Kidney (tissue), 14 donors: ENCODE results near the gene CCNK. TPM values are rescaled to one million over a fixed set of nuclear protein-coding genes. Genes with fewer than 3 reads are reported as not detected.

ENCODE experiments used
- DNase-seq, 5 donors: peaks; one replicate each; pipeline ENCODE4 v3.0.0-alpha.2; 2013 to 2020
- FAIRE-seq: peaks from 2 replicates; lab custom pipeline; 2012; peaks lifted over from hg19 to GRCh38; lab: Jason Lieb, UNC
- H3K27ac ChIP-seq, 2 donors: one replicate each; pipeline ENCODE4 v1.7.0; 2013; ENCODE audit warnings: low read depth in 2 of 2, low read length in 2 of 2, inconsistent platforms in 1 of 2
- H3K27me3 ChIP-seq: one replicate; pipeline ENCODE4 v1.7.1; 2013; ENCODE audit warnings: low read length, inconsistent platforms; ENCODE audit not compliant: control insufficient read depth, insufficient read depth
- H3K36me3 ChIP-seq, 3 donors: one replicate each; pipeline versions ENCODE4 v1.7.0 to v1.7.1; 2013; ENCODE audit warnings: low read length in 3 of 3, control low read depth in 1 of 3, inconsistent platforms in 1 of 3; ENCODE audit not compliant: insufficient read depth in 3 of 3, control insufficient read depth in 2 of 3
- H3K4me1 ChIP-seq, 3 donors: one replicate each; pipeline versions ENCODE4 v1.7.0 to v1.7.1; 2013; ENCODE audit warnings: low read length in 3 of 3, inconsistent platforms in 1 of 3, low read depth in 1 of 3; ENCODE audit not compliant: control insufficient read depth in 2 of 3, insufficient read depth in 2 of 3
- H3K4me3 ChIP-seq, 3 donors: one replicate each; pipeline versions ENCODE4 v1.7.0 to v1.8.1; 2013; ENCODE audit warnings: low read length in 3 of 3, control low read depth in 1 of 3, inconsistent platforms in 1 of 3
- H3K9ac ChIP-seq, 3 donors: one replicate each; pipeline versions ENCODE4 v1.7.0 to v1.7.1; 2013; ENCODE audit warnings: low read length in 3 of 3, control low read depth in 1 of 3, inconsistent platforms in 1 of 3
- H3K9me3 ChIP-seq, 3 donors: one replicate each; pipeline versions ENCODE4 v1.7.0 to v1.7.1; 2013; ENCODE audit warnings: low read length in 3 of 3, control low read depth in 1 of 3, inconsistent platforms in 1 of 3; ENCODE audit not compliant: control insufficient read depth in 2 of 3, insufficient read depth in 1 of 3
- CTCF ChIP-seq: IDR thresholded peaks from 3 replicates; pipeline ENCODE4 v1.5.1; 2012; ENCODE audit warnings: mild to moderate bottlenecking, moderate library complexity, borderline replicate concordance; ENCODE audit not compliant: insufficient read depth; ENCODE audit errors: extremely low read depth
- intact Hi-C: fragments of 100-400 bp; cut with DNase I; formaldehyde crosslinking; loops from one replicate; pipeline ENCODE4 v1.11.1; 2022
- polyA plus RNA-seq: library from polyadenylated mRNA; stranded (reverse); fragments of 350-450 nt; fragmentation: Illumina TruSeq; extraction: RNeasy Lipid Tissue Mini Kit (QIAGEN cat#74804); gene quantifications from one replicate; pipeline ENCODE4 v1.2.3, GENCODE V29; 2014; ENCODE audit warnings: low read depth, low replicate concordance; ENCODE audit not compliant: insufficient read depth
- total RNA-seq: library from RNA; stranded (reverse); fragmentation: NEBNext Ultra II Directional; extraction: Animal tissue kit (Norgen Biotek cat#: 25700); gene quantifications from one replicate; pipeline ENCODE4 v1.2.1, GENCODE V29; 2021
- donor health status: control.
- donor health status: control.
- donor health status: control.
- donor health status: control.
- donor health status: control.
- donor health status: DM: yes; HTN: yes; CAD: no.
- donor health status: Normal renal cell carcinoma (clear cell type).

Gene CCNK
- total and polyA plus RNA-seq, 2 donors from 2014 or later = 12.8 to 40.6 TPM

DNA sequence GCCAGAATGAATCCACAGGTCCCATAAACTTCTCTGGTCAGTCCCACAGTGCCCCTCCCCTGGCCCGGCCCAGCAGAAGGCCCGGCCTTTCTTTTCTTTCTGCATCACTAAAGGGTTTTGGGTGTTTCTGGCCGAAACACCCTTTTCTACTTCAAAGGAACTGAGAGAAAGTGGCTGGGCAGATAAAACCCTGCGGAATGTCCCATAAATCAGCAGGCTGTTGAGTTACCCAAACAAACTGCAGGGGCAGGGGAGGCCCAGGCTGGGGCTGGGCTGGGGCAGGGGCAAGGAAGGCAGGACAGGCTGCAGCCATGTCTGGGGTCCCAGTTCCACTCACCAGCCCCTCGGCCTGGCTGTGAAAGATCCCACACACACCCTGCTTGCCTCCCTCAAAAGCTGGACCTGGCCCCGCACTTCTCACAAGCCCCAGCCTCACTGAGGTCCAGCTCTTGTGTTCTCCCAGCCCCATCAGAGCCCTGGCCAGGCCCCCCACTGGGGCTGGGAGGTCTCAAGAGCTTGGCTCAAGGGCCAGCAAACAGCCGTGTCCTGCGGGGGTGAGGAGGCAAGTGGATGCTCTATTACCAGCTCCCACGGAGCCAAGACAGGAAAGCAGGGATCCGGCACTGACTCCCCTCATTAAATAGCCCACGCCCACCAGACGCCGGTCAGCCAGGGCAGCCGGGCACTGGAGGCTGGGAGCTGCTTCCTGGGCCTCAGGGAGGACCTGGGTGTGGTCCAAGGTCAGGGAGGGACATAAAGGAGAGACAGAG is 41.9 kb downstream of the CCNK start:
- DNase-seq (peak; percentile 61 to 84 (median 75)), FAIRE-seq (no peak)
- Histone ChIP-seq H3K4me1 (peaks cover 0 to 10% (median 0%) of the 10 kb centered on the region in 3 donors), H3K9ac (no peak overlapping the region), H3K27ac (no peak overlapping the region), H3K36me3 (no peaks in the 10 kb centered on the region), H3K9me3 (no peaks in the 10 kb centered on the region), H3K27me3 (no peaks in the 10 kb centered on the region), H3K4me3 (no peak overlapping the region)
- intact Hi-C loops = no loop called here
- TF ChIP-seq CTCF = no peak

GRCh38 chr14:99523704-99524055 is 42.5 kb downstream of the CCNK start:
- no peaks in the 10 kb centered on the region for H3K27me3 ChIP-seq
- no peaks in the 10 kb centered on the region for H3K36me3 ChIP-seq
- FAIRE-seq = no peak
- H3K27ac ChIP-seq = no peak overlapping the region
- H3K4me1 ChIP-seq = peaks cover 0 to 10% (median 0%) of the 10 kb centered on the region in 3 donors
- no peak for TF ChIP-seq CTCF
- intact Hi-C loops = no loop called here
- H3K4me3 ChIP-seq = no peak overlapping the region
- H3K9me3 ChIP-seq = no peaks in the 10 kb centered on the region
- peak in 1 of 5 donors; percentile 58 for DNase-seq
- no peak overlapping the region for H3K9ac ChIP-seq

DNA sequence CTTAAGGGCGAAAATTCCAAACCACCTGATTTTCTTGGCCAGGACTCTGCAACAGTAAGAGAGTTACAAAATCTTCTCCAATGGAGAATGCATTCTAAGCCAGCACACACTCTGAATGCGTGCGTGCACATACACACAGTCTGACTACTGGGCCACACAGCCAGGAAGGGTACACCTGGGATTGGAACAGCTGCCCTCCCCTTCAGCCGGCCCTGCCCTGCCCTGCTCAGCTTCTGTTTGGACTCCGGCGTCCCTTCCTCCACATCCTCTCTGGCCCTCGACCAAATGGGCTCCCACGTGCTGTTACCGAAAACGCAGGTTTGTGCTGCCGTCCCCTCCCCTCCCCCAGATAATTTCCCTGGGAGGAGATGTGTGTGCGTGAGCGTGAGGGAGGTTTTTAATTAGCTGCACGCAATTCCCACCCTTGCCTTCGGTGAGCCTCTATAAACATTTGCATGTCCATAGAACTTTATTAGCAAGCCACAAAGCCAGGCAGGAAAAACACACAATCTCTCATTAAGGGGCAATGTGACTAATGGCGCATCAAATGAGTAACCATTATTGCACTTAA is 43.0 kb downstream of the CCNK start:
- H3K4me1 ChIP-seq = peaks cover 0 to 10% (median 0%) of the 10 kb centered on the region in 3 donors
- no peak overlapping the region for H3K4me3 ChIP-seq
- H3K27me3 ChIP-seq = no peaks in the 10 kb centered on the region
- H3K9me3 ChIP-seq = no peaks in the 10 kb centered on the region
- intact Hi-C loops = no loop called here
- no peak overlapping the region for H3K27ac ChIP-seq
- DNase-seq (peak in 3 of 5 donors; percentile 47 to 77 (median 67)), FAIRE-seq (no peak)
- TF ChIP-seq CTCF = no peak
- no peaks in the 10 kb centered on the region for H3K36me3 ChIP-seq
- H3K9ac ChIP-seq = no peak overlapping the region
